GM19193 (cell line): ENCODE data around the gene GLRA1.

Source experiments
- POLR2A ChIP-seq: IDR thresholded peaks from 4 replicates; pipeline ENCODE4 v1.6.1; 2011; ENCODE audit not compliant: insufficient read depth, insufficient read length; ENCODE audit errors: extremely low read depth

The GLRA1 gene

GRCh38 chr5:151901611-151902010 lies 23.0 kb downstream of the GLRA1 start:
- TF ChIP-seq POLR2A = no peak

GRCh38 chr5:151900891-151901290 lies 23.8 kb downstream of the GLRA1 start:
- no peak for TF ChIP-seq POLR2A

- TF ChIP-seq POLR2A = no peak
These were observed 25.3 kb downstream of the GLRA1 start for GRCh38 chr5:151899399-151899798.

- TF ChIP-seq POLR2A = no peak
These were observed 26.8 kb downstream of the GLRA1 start for GRCh38 chr5:151897896-151898295.

- TF ChIP-seq POLR2A = no peak
These were observed 27.6 kb downstream of the GLRA1 start for GRCh38 chr5:151897020-151897552.

GRCh38 chr5:151896031-151896691 lies 28.5 kb downstream of the GLRA1 start:
- no peak for TF ChIP-seq POLR2A

- no peak for TF ChIP-seq POLR2A
These were observed 29.0 kb downstream of the GLRA1 start for GRCh38 chr5:151895660-151896030.

- TF ChIP-seq POLR2A = no peak
These were observed 32.3 kb downstream of the GLRA1 start for GRCh38 chr5:151892393-151892792.

- no peak for TF ChIP-seq POLR2A
These were observed 34.4 kb downstream of the GLRA1 start for GRCh38 chr5:151890299-151890698.

GRCh38 chr5:151889614-151890013 lies 35.0 kb downstream of the GLRA1 start:
- no peak for TF ChIP-seq POLR2A

GRCh38 chr5:151886546-151887275 lies 37.9 kb downstream of the GLRA1 start:
- no peak for TF ChIP-seq POLR2A

GRCh38 chr5:151885138-151885908 lies 39.3 kb downstream of the GLRA1 start:
- no peak for TF ChIP-seq POLR2A

- TF ChIP-seq POLR2A = no peak
These were observed 42.9 kb downstream of the GLRA1 start for GRCh38 chr5:151881621-151882225.

GRCh38 chr5:151880324-151880723 lies 44.3 kb downstream of the GLRA1 start:
- TF ChIP-seq POLR2A = no peak

- TF ChIP-seq POLR2A = no peak
These were observed 51.0 kb downstream of the GLRA1 start for GRCh38 chr5:151873701-151874100.

- TF ChIP-seq POLR2A = no peak
These were observed 52.0 kb downstream of the GLRA1 start for GRCh38 chr5:151872701-151873100.

GRCh38 chr5:151870820-151871219 lies 53.8 kb downstream of the GLRA1 start:
- TF ChIP-seq POLR2A = no peak
